HG02588 (cell line): ENCODE measurements around the gene AQP3.
"Not testable (repeated sequence)": the region's sequence is repeated elsewhere in the genome, so short reads cannot be mapped to it uniquely, and the experiment has no call there.

Experiments
- ATAC-seq: cut with Tn5 transposase; IDR thresholded peaks from one replicate; pipeline ENCODE4 v1.9.1; 2021; ENCODE audit warnings: mild to moderate bottlenecking, moderate library complexity; ENCODE audit not compliant: unreplicated experiment

Gene AQP3

GRCh38 chr9:33443464-33444154, 3.8 kb downstream of the AQP3 start:
- no peak for ATAC-seq

GRCh38 chr9:33443047-33443446, 4.3 kb downstream of the AQP3 start:
- no peak for ATAC-seq

- ATAC-seq = no peak
These were observed 5.3 kb downstream of the AQP3 start for GRCh38 chr9:33442125-33442524.

GRCh38 chr9:33440609-33441008, 6.8 kb downstream of the AQP3 start:
- no peak for ATAC-seq

GRCh38 chr9:33440204-33440603, 7.2 kb downstream of the AQP3 start:
- no peak for ATAC-seq

GRCh38 chr9:33439731-33440130, 7.7 kb downstream of the AQP3 start:
- ATAC-seq = no peak

GRCh38 chr9:33438926-33439680, 8.3 kb downstream of the AQP3 start:
- ATAC-seq = no peak

GRCh38 chr9:33437898-33438297, 9.5 kb downstream of the AQP3 start:
- no peak for ATAC-seq

- ATAC-seq = no peak
These were observed 10.2 kb downstream of the AQP3 start for GRCh38 chr9:33437205-33437604.

GRCh38 chr9:33436445-33436844, 10.9 kb downstream of the AQP3 start:
- no peak for ATAC-seq

GRCh38 chr9:33435821-33436277, 11.5 kb downstream of the AQP3 start:
- ATAC-seq = no peak

GRCh38 chr9:33434317-33435105, 12.9 kb downstream of the AQP3 start:
- no peak for ATAC-seq

GRCh38 chr9:33433871-33434270, 13.5 kb downstream of the AQP3 start:
- ATAC-seq = no peak

GRCh38 chr9:33431420-33431819, 16.0 kb downstream of the AQP3 start:
- ATAC-seq = no peak

- no peak for ATAC-seq
These were observed 16.5 kb downstream of the AQP3 start for GRCh38 chr9:33430942-33431341.

GRCh38 chr9:33429256-33429985, 18.0 kb downstream of the AQP3 start:
- ATAC-seq = no peak

- ATAC-seq = no peak
These were observed 20.5 kb downstream of the AQP3 start for GRCh38 chr9:33426843-33427293.

- no peak for ATAC-seq
These were observed 22.3 kb downstream of the AQP3 start for GRCh38 chr9:33425128-33425533.

- not testable (repeated sequence) for ATAC-seq
These were observed 22.9 kb downstream of the AQP3 start for GRCh38 chr9:33424492-33424891.

GRCh38 chr9:33424043-33424442, 23.4 kb downstream of the AQP3 start:
- not testable (repeated sequence) for ATAC-seq
